ENCODE results near the gene USP51. TPM values are rescaled to one million over a fixed set of nuclear protein-coding genes. Genes with fewer than 3 reads are reported as not detected.
"Not testable (repeated sequence)": the region's sequence is repeated elsewhere in the genome, so short reads cannot be mapped to it uniquely, and the experiment has no call there.

Gene USP51
- total RNA-seq: 1.0 to 2.0 TPM (median 1.1 TPM) in 3 replicates
- long read RNA-seq: 0 reads

GRCh38 chrX:55489314-55490009 is at the start of gene USP51:
USP51 (minus strand) TSS chrX:55489848; CDS start chrX:55488939, 909 bp downstream.
- Mint-ChIP-seq H3K4me1 (ENCODE audit: low read depth) (peaks cover 6% of the 10 kb centered on the region), H3K27me3 (ENCODE audit: low read depth) (no peaks in the 10 kb centered on the region), H3K4me3 (ENCODE audit: unreplicated experiment) (peak within 1 kb of the TSS; percentile 85), H3K27ac (ENCODE audit: unreplicated experiment) (peak within 1 kb of the TSS; percentile 96), H3K9me3 (ENCODE audit: low read depth) (peaks cover 4% of the 10 kb centered on the region), H3K36me3 (ENCODE audit: low read depth) (no peaks in the 10 kb centered on the region)
- no peak for DNase-seq (ENCODE audit: low spot score)
- TF ChIP-seq, protein P1, sequence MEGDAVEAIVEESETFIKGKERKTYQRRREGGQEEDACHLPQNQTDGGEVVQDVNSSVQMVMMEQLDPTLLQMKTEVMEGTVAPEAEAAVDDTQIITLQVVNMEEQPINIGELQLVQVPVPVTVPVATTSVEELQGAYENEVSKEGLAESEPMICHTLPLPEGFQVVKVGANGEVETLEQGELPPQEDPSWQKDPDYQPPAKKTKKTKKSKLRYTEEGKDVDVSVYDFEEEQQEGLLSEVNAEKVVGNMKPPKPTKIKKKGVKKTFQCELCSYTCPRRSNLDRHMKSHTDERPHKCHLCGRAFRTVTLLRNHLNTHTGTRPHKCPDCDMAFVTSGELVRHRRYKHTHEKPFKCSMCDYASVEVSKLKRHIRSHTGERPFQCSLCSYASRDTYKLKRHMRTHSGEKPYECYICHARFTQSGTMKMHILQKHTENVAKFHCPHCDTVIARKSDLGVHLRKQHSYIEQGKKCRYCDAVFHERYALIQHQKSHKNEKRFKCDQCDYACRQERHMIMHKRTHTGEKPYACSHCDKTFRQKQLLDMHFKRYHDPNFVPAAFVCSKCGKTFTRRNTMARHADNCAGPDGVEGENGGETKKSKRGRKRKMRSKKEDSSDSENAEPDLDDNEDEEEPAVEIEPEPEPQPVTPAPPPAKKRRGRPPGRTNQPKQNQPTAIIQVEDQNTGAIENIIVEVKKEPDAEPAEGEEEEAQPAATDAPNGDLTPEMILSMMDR (IDR thresholded peaks at IDR 0.05): peak; percentile 57

DNA sequence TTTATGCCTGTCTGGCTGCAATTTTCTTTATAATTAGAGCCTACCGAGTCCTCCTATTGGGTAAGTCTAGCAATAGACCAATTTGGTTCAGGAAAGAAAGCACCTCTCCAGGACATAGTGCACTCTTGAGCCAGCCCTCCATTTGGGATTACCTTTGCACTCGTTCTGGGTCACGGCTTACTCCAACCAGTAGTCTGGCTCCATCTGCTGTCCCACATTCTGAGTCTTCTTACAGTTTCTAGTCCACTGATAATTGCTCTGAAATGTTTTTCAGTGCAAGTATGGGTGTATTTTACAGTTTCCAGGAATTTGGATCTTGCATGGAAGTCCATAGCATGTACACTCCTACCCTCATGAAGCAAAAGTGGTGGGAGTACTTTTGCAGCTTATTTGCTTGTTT is 34.8 kb upstream of the USP51 start:
- Mint-ChIP-seq H3K4me1 (ENCODE audit: low read depth) (no peaks in the 10 kb centered on the region), H3K36me3 (ENCODE audit: low read depth) (no peaks in the 10 kb centered on the region), H3K4me3 (ENCODE audit: unreplicated experiment) (no peak overlapping the region), H3K9me3 (ENCODE audit: low read depth) (no peaks in the 10 kb centered on the region), H3K27ac (ENCODE audit: unreplicated experiment) (no peak overlapping the region), H3K27me3 (ENCODE audit: low read depth) (no peaks in the 10 kb centered on the region)
- DNase-seq (ENCODE audit: low spot score): no peak
- TF ChIP-seq, protein P1 (IDR thresholded peaks at IDR 0.05): peak; percentile 20

GRCh38 chrX:55523356-55523755 is 33.7 kb upstream of the USP51 start:
- no peaks in the 10 kb centered on the region for H3K9me3 Mint-ChIP-seq (ENCODE audit: low read depth)
- H3K4me3 Mint-ChIP-seq (ENCODE audit: unreplicated experiment): no peak overlapping the region
- no peaks in the 10 kb centered on the region for H3K4me1 Mint-ChIP-seq (ENCODE audit: low read depth)
- H3K27ac Mint-ChIP-seq (ENCODE audit: unreplicated experiment): no peak overlapping the region
- TF ChIP-seq, protein P1 (IDR thresholded peaks at IDR 0.05): no peak
- no peak for DNase-seq (ENCODE audit: low spot score)
- no peaks in the 10 kb centered on the region for H3K27me3 Mint-ChIP-seq (ENCODE audit: low read depth)
- no peaks in the 10 kb centered on the region for H3K36me3 Mint-ChIP-seq (ENCODE audit: low read depth)

DNA sequence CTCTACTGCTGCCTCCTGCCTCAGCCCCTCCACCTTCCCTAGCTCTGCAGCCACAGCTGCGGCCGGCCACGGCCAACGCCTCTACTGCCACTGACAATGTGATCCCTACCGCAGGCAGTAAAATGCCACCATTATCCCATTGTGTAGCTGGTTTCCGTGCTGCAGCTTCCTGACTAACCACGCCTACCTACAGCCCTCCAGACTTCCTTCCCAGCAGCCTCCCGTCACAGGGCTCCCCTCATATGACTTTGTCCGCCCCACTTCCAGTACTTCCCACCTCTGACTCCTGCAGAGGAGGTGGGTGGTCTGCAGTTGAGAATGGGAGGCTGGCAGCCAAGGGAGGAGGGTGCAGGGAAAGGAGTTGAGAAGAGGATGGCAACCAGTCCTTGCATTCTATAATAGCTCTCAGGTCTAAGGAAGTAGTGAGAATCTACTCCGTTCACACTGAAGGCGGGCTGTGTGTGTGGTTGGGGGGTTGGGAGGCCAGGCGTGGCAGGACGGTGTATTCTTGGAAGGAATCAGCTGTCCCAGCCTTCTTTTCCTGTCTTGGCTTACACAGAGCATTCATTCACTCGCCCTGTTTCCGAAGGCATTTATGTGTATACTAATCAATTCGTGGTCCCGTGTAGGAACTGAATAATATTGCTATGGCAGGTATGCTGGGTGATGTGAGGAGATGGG is 33.1 kb upstream of the USP51 start:
- no peak overlapping the region for H3K4me3 Mint-ChIP-seq (ENCODE audit: unreplicated experiment)
- TF ChIP-seq, protein P1 (IDR thresholded peaks at IDR 0.05): no peak
- H3K36me3 Mint-ChIP-seq (ENCODE audit: low read depth): no peaks in the 10 kb centered on the region
- no peaks in the 10 kb centered on the region for H3K9me3 Mint-ChIP-seq (ENCODE audit: low read depth)
- no peak for DNase-seq (ENCODE audit: low spot score)
- no peak overlapping the region for H3K27ac Mint-ChIP-seq (ENCODE audit: unreplicated experiment)
- no peaks in the 10 kb centered on the region for H3K27me3 Mint-ChIP-seq (ENCODE audit: low read depth)
- no peaks in the 10 kb centered on the region for H3K4me1 Mint-ChIP-seq (ENCODE audit: low read depth)

GRCh38 chrX:55521687-55522086 is 32.0 kb upstream of the USP51 start:
- no peaks in the 10 kb centered on the region for H3K9me3 Mint-ChIP-seq (ENCODE audit: low read depth)
- no peak overlapping the region for H3K4me3 Mint-ChIP-seq (ENCODE audit: unreplicated experiment)
- no peaks in the 10 kb centered on the region for H3K27me3 Mint-ChIP-seq (ENCODE audit: low read depth)
- H3K27ac Mint-ChIP-seq (ENCODE audit: unreplicated experiment): no peak overlapping the region
- TF ChIP-seq, protein P1 (IDR thresholded peaks at IDR 0.05): no peak
- H3K36me3 Mint-ChIP-seq (ENCODE audit: low read depth): no peaks in the 10 kb centered on the region
- DNase-seq (ENCODE audit: low spot score): no peak
- no peaks in the 10 kb centered on the region for H3K4me1 Mint-ChIP-seq (ENCODE audit: low read depth)

GRCh38 chrX:55516794-55517481 is 27.3 kb upstream of the USP51 start:
- H3K4me1 Mint-ChIP-seq (ENCODE audit: low read depth); H3K27ac Mint-ChIP-seq (ENCODE audit: unreplicated experiment); H3K27me3 Mint-ChIP-seq (ENCODE audit: low read depth); H3K36me3 Mint-ChIP-seq (ENCODE audit: low read depth); H3K4me3 Mint-ChIP-seq (ENCODE audit: unreplicated experiment); DNase-seq (ENCODE audit: low spot score); H3K9me3 Mint-ChIP-seq (ENCODE audit: low read depth): not testable (repeated sequence)

DNA sequence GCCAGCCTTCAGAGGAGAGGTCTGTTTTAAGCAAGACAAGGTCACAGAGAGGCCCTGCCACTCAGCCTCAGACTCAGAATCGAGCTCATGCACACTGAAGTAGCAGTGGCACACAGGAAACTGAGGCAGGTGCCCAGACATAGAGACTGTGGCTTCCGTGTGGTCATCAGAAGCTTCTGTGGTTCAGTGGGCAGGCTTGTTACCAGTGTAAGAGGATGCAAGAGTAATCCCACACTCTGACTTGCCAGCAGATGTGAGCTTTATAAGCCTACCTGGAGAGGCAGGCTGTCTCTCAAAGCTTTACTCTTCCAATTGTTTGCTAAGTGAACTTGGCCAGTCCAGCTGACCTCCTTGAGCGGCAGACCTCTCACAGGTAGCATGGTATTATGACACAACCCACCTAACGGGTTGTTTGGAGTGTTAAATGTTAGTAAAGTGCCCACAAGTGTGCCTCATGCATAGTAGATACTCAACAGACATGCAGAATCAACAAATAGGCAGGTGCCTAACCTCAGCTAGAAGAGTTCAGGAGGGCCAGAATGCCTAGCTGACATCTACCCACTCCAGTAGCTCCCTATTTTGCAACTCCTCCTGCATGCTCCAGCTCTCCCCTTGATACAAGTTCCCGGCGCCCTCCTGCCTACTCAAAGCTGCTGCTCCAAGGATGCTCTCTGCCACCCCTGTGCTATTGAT is 23.5 kb upstream of the USP51 start:
- not testable (repeated sequence) for DNase-seq (ENCODE audit: low spot score); H3K4me3 Mint-ChIP-seq (ENCODE audit: unreplicated experiment); H3K27me3 Mint-ChIP-seq (ENCODE audit: low read depth); H3K36me3 Mint-ChIP-seq (ENCODE audit: low read depth); H3K4me1 Mint-ChIP-seq (ENCODE audit: low read depth); H3K27ac Mint-ChIP-seq (ENCODE audit: unreplicated experiment); H3K9me3 Mint-ChIP-seq (ENCODE audit: low read depth)
